OCI-LY1 (cell line): Measurements from ENCODE around the gene LINGO1.

Experiments used
- H2AFZ ChIP-seq: fragments of 200-600 bp; sonication (generic), shearing (Covaris generic); 2 replicates; pipeline ENCODE4 v1.6.0; 2014; ENCODE audit warnings: antibody characterized with exemption, mild to moderate bottlenecking, low read length
- H3F3A ChIP-seq: fragments of 200-600 bp; sonication (generic), shearing (Covaris generic); 2 replicates; pipeline ENCODE4 v1.6.0; 2014; ENCODE audit warnings: mild to moderate bottlenecking, antibody characterized with exemption, low read length, moderate library complexity; ENCODE audit not compliant: insufficient read depth
- H3K27ac ChIP-seq: fragments of 200-600 bp; sonication (generic); 2 replicates; pipeline ENCODE4 v1.5.1; 2014; ENCODE audit warnings: low read length, mixed run types, mild to moderate bottlenecking, low read depth; ENCODE audit not compliant: poor library complexity, severe bottlenecking
- H3K27me3 ChIP-seq: fragments of 200-600 bp; sonication (generic); 2 replicates; pipeline ENCODE4 v1.6.0; 2014; ENCODE audit warnings: antibody characterized with exemption, mild to moderate bottlenecking, low read length, moderate library complexity; ENCODE audit not compliant: insufficient read depth
- H3K36me3 ChIP-seq: fragments of 200-600 bp; sonication (generic); 2 replicates; pipeline ENCODE4 v1.6.1; 2014; ENCODE audit warnings: mild to moderate bottlenecking, antibody characterized with exemption, low read length, moderate library complexity, mixed read lengths; ENCODE audit not compliant: insufficient read depth
- H3K4me1 ChIP-seq: fragments of 200-600 bp; sonication (generic); 2 replicates; pipeline ENCODE4 v1.5.1; 2014; ENCODE audit warnings: mild to moderate bottlenecking, low read length, moderate library complexity; ENCODE audit not compliant: insufficient read depth, severe bottlenecking
- H3K4me2 ChIP-seq: fragments of 200-600 bp; sonication (generic), shearing (Covaris generic); 2 replicates; pipeline ENCODE4 v1.6.1; 2014; ENCODE audit warnings: low read length
- H3K4me3 ChIP-seq: fragments of 200-600 bp; sonication (generic); 2 replicates; pipeline ENCODE4 v1.5.1; 2014; ENCODE audit warnings: low read length, low read depth, mild to moderate bottlenecking, mixed read lengths; ENCODE audit not compliant: poor library complexity, severe bottlenecking
- H3K79me2 ChIP-seq: fragments of 200-600 bp; shearing (Covaris generic); 2 replicates; pipeline ENCODE4 v1.6.1; 2016; ENCODE audit warnings: mixed run types, low read length, mixed read lengths; ENCODE audit not compliant: insufficient read depth
- H3K9ac ChIP-seq: fragments of 200-600 bp; sonication (generic), shearing (Covaris generic); 2 replicates; pipeline ENCODE4 v1.6.1; 2014; ENCODE audit warnings: mild to moderate bottlenecking, low read length, mixed read lengths
- H3K9me2 ChIP-seq: fragments of 200-600 bp; sonication (generic), shearing (Covaris generic); 2 replicates; pipeline ENCODE4 v1.6.1; 2014; ENCODE audit warnings: low read depth, mild to moderate bottlenecking, low read length, mixed read lengths
- H3K9me3 ChIP-seq: fragments of 200-600 bp; shearing (Covaris generic); 2 replicates; pipeline ENCODE4 v1.6.1; 2014; ENCODE audit warnings: low read length, mixed read lengths
- H4K20me1 ChIP-seq: fragments of 200-600 bp; sonication (generic), shearing (Covaris generic); 2 replicates; pipeline ENCODE4 v1.6.0; 2016; ENCODE audit warnings: mild to moderate bottlenecking, low read length; ENCODE audit not compliant: insufficient read depth
- CTCF ChIP-seq: fragments of 200-600 bp; sonication (generic), shearing (Covaris generic); IDR thresholded peaks from 2 replicates; pipeline ENCODE4 v1.5.1; 2017; ENCODE audit warnings: mild to moderate bottlenecking, antibody characterized with exemption, low read length, moderate library complexity, mixed read lengths
- EZH2 ChIP-seq: fragments of 200-600 bp; sonication (generic), shearing (Covaris generic); IDR thresholded peaks from 2 replicates; pipeline ENCODE4 v1.8.0; 2017; ENCODE audit warnings: borderline replicate concordance, mixed run types, mild to moderate bottlenecking, antibody characterized with exemption, low read length, moderate library complexity, mixed read lengths

The LINGO1 gene

GRCh38 chr15:77626002-77626401 lies 6.7 kb downstream of the LINGO1 start:
- Histone ChIP-seq H3K4me2 (no peak overlapping the region), H4K20me1 (no peaks in the 10 kb centered on the region), H3K4me3 (no peak overlapping the region), H3K27ac (no peak overlapping the region), H3K9me3 (no peaks in the 10 kb centered on the region), H3K79me2 (no peaks in the 10 kb centered on the region), H3K9ac (no peak overlapping the region), H3K27me3 (no peaks in the 10 kb centered on the region), H2AFZ (no peak overlapping the region), H3K36me3 (no peaks in the 10 kb centered on the region), H3K4me1 (no peaks in the 10 kb centered on the region), H3K9me2 (no peaks in the 10 kb centered on the region), H3F3A (no peaks in the 10 kb centered on the region)
- TF ChIP-seq EZH2: no peak
- no peak for TF ChIP-seq CTCF

DNA sequence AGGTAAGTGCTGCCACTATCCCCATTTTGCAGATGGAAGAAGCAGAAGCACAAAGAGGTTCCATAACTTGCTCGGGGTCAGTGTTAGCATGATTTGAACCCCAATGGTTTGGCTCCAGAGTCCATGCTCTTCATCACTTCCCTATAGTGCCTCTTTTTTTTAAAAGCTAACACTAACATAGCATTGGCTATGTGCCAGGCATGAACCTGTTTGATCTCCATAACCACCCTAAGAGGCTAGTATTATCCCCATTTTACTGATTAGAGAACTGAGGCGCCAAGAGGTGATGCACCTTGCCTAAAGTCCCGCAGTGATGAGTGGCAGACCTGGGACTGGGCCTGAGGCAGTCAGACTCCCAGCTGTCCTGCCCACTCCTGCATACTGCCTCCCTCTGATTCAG lies 7.3 kb downstream of the LINGO1 start:
- Histone ChIP-seq H3K79me2 (no peaks in the 10 kb centered on the region), H3K27me3 (no peaks in the 10 kb centered on the region), H3K36me3 (no peaks in the 10 kb centered on the region), H3K9me2 (no peaks in the 10 kb centered on the region), H3F3A (no peaks in the 10 kb centered on the region), H3K4me2 (no peak overlapping the region), H3K27ac (no peak overlapping the region), H3K9ac (no peak overlapping the region), H2AFZ (no peak overlapping the region), H3K4me3 (no peak overlapping the region), H3K9me3 (no peaks in the 10 kb centered on the region), H4K20me1 (no peaks in the 10 kb centered on the region), H3K4me1 (no peaks in the 10 kb centered on the region)
- TF ChIP-seq EZH2: no peak
- TF ChIP-seq CTCF: no peak

GRCh38 chr15:77624868-77625267 lies 7.8 kb downstream of the LINGO1 start:
- H3K27me3 ChIP-seq: no peaks in the 10 kb centered on the region
- no peaks in the 10 kb centered on the region for H3K9me3 ChIP-seq
- H2AFZ ChIP-seq: no peak overlapping the region
- no peak for TF ChIP-seq CTCF
- no peak for TF ChIP-seq EZH2
- no peaks in the 10 kb centered on the region for H3K4me1 ChIP-seq
- H3F3A ChIP-seq: no peaks in the 10 kb centered on the region
- H3K36me3 ChIP-seq: no peaks in the 10 kb centered on the region
- no peak overlapping the region for H3K27ac ChIP-seq
- no peaks in the 10 kb centered on the region for H3K79me2 ChIP-seq
- no peak overlapping the region for H3K9ac ChIP-seq
- no peaks in the 10 kb centered on the region for H3K9me2 ChIP-seq
- no peak overlapping the region for H3K4me2 ChIP-seq
- no peak overlapping the region for H3K4me3 ChIP-seq
- H4K20me1 ChIP-seq: no peaks in the 10 kb centered on the region
